Esophagus squamous epithelium (tissue), 5 donors: ENCODE data around the gene ERC2. TPM values are rescaled to one million over a fixed set of nuclear protein-coding genes. Genes with fewer than 3 reads are reported as not detected.

Experiments used
- DNase-seq: peaks from one replicate; lab custom pipeline; 2025; lab: John Stamatoyannopoulos, UW
- H3K27ac ChIP-seq, 4 donors: fragments of 200-600 bp; sonication (generic); one replicate each; pipeline ENCODE4 v1.5.1; 2016 to 2019; ENCODE audit warnings: mild to moderate bottlenecking in 1 of 4
- H3K27me3 ChIP-seq, 4 donors: fragments of 200-600 bp; sonication (generic); 1 replicate in 3 of 4; 2 replicates in 1 of 4; pipeline versions ENCODE4 v1.5.1 to v1.6.0; 2017 to 2021; ENCODE audit warnings: antibody characterized with exemption in 1 of 4
- H3K36me3 ChIP-seq, 3 donors: fragments of 200-600 bp; sonication (generic); one replicate each; pipeline ENCODE4 v1.5.1; 2016 to 2019
- H3K4me1 ChIP-seq, 3 donors: fragments of 200-600 bp; sonication (generic); one replicate each; pipeline ENCODE4 v1.5.1; 2017 to 2019
- H3K4me3 ChIP-seq, 4 donors: fragments of 200-600 bp; sonication (generic); 1 replicate in 3 of 4; 2 replicates in 1 of 4; pipeline ENCODE4 v1.5.1; 2016 to 2019; ENCODE audit warnings: mild to moderate bottlenecking in 2 of 4, moderate library complexity in 1 of 4
- H3K9me3 ChIP-seq, 3 donors: fragments of 200-600 bp; sonication (generic); one replicate each; pipeline ENCODE4 v1.5.1; 2016 to 2019
- POLR2A ChIP-seq, 4 donors: fragments of 450-650 bp; IDR thresholded peaks; one replicate each; pipeline ENCODE4 v1.6.1; 2017; ENCODE audit warnings: antibody characterized with exemption in 4 of 4, mild to moderate bottlenecking in 4 of 4, moderate library complexity in 3 of 4
- WGBS, 2 donors: methylation state at CpG; one replicate each; pipeline ENCODE4 v1.1.5; 2018; 5-methylcytosine and 5-hydroxymethylcytosine counted together
- intact Hi-C: fragments of 100-400 bp; cut with DNase I; formaldehyde crosslinking; loops from one replicate; pipeline ENCODE4 v1.15.0; 2022
- total RNA-seq, 4 donors: library from RNA; depleted of rRNA; stranded (reverse); fragments of >200 nt; gene quantifications; one replicate each; pipeline ENCODE4 v1.1.0, GENCODE V29; 2016
- TF ChIP-seq, protein P1 (sequence below), 6 experiments: fragments of 450-650 bp in 4 of 6; fragments of 200-600 bp in 2 of 6; sonication (generic) in 2 of 6; IDR thresholded peaks; one replicate each; pipeline ENCODE4 v1.5.1; 2016 to 2019; ENCODE audit warnings: antibody characterized with exemption in 6 of 6, mild to moderate bottlenecking in 4 of 6, moderate library complexity in 4 of 6
- donor health status: DM: yes; HTN: yes; CAD: no.

The ERC2 gene
- total RNA-seq, 4 donors from 2014 or later = 0.12 to 1.9 (median 0.86) TPM

DNA sequence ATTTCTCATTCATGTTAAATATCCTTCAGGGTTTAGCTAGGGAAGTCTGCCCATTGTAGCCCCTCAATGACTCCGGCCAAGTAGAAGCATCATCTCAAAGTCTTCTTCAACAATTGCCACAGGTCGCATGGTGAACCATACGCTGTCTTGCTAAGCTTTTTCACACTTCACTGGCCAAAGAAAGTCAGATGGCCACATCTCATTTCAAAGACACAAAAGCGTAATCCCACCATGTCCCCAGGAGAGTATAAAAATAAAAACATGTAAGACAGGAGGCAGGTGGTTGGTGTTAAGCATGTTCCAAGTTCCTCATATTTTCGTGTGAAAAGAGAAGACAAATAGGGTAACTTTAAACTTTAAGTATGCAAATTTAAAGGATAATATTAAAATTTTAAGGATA lies 147.4 kb downstream of the ERC2 start:
- Histone ChIP-seq H3K9me3 (no peaks in the 10 kb centered on the region), H3K27me3 (no peaks in the 10 kb centered on the region), H3K4me1 (no peaks in the 10 kb centered on the region), H3K36me3 (no peaks in the 10 kb centered on the region), H3K4me3 (no peak overlapping the region), H3K27ac (no peak overlapping the region)
- 73 to 80% methylated on average over 5 of the region's 5 CpGs for WGBS, 2 donors
- no peak for DNase-seq
- intact Hi-C loops = no loop called here
- TF ChIP-seq, protein P1, sequence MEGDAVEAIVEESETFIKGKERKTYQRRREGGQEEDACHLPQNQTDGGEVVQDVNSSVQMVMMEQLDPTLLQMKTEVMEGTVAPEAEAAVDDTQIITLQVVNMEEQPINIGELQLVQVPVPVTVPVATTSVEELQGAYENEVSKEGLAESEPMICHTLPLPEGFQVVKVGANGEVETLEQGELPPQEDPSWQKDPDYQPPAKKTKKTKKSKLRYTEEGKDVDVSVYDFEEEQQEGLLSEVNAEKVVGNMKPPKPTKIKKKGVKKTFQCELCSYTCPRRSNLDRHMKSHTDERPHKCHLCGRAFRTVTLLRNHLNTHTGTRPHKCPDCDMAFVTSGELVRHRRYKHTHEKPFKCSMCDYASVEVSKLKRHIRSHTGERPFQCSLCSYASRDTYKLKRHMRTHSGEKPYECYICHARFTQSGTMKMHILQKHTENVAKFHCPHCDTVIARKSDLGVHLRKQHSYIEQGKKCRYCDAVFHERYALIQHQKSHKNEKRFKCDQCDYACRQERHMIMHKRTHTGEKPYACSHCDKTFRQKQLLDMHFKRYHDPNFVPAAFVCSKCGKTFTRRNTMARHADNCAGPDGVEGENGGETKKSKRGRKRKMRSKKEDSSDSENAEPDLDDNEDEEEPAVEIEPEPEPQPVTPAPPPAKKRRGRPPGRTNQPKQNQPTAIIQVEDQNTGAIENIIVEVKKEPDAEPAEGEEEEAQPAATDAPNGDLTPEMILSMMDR (IDR thresholded peaks at IDR 0.05) = no peak
- TF ChIP-seq POLR2A (IDR thresholded peaks at IDR 0.05) = no peak

DNA sequence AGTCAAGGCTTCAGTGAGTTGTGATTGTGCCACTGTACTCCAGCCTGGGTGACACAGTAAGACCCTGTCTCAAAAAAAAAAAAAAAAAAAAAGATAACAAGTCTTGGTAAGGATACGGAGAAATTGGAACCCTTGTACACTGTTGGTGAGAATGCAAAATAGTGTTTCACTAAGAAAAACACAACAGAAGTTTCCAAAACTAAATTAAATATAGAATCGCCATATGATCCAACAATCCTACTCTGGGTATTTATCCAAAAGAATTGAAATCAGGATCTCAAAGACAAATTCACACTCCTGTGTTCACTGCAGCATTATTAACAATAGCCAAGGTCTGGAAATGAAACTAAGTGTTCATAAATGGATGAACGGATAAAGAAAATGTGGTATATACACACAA lies 149.4 kb downstream of the ERC2 start:
- Histone ChIP-seq H3K27ac (no peak overlapping the region), H3K4me1 (no peaks in the 10 kb centered on the region), H3K4me3 (no peak overlapping the region), H3K27me3 (no peaks in the 10 kb centered on the region), H3K9me3 (no peaks in the 10 kb centered on the region), H3K36me3 (no peaks in the 10 kb centered on the region)
- TF ChIP-seq, protein P1 (IDR thresholded peaks at IDR 0.05) = no peak
- TF ChIP-seq POLR2A (IDR thresholded peaks at IDR 0.05) = no peak
- 82 to 86% methylated on average over 3 of the region's 3 CpGs for WGBS, 2 donors
- intact Hi-C loops = no loop called here
- DNase-seq = no peak

DNA sequence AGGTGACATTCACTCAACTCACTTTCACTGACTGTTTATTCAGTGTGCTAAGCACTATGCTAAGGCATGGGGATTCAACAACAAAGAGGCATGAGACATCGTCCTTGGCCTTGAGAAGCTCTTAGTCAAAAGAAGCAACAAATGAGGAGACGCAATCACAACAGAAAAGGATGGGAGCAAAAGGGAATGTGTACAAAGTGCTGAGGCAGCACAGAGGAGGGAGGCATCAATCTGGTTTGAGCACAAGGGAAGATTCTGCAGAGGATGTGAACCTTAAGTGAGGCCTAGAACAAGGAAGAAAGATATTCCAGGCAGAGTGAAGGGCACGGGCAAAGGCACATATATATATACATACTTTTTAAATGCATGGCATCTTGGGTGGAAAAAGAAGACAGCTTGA lies 151.3 kb downstream of the ERC2 start:
- DNase-seq = no peak
- Histone ChIP-seq H3K27me3 (no peaks in the 10 kb centered on the region), H3K4me1 (no peaks in the 10 kb centered on the region), H3K4me3 (no peak overlapping the region), H3K9me3 (no peaks in the 10 kb centered on the region), H3K36me3 (no peaks in the 10 kb centered on the region), H3K27ac (no peak overlapping the region)
- 84% methylated on average over 3 of the region's 3 CpGs for WGBS, 2 donors
- TF ChIP-seq POLR2A (IDR thresholded peaks at IDR 0.05) = no peak
- TF ChIP-seq, protein P1 (IDR thresholded peaks at IDR 0.05) = no peak
- intact Hi-C loops = no loop called here

DNA sequence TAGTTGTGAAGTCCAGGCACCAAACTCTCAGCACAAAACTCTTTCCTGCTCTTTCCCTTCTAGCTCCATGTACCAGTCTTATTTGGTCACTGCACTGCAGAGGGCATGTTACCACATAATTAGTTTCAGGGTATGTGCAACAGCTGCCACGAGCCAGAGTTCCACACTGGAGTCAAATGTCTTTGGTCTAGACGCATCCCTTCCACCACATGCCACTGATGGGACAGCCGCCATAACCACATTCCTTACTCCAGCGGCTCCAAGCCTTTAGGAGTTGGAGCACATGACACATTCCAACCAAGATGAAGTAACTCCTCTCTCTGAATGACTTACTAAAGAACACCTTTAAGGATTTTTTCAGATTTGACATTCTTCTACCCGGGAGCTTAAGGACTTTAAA lies 153.4 kb downstream of the ERC2 start:
- H3K9me3 ChIP-seq = no peaks in the 10 kb centered on the region
- 38% methylated on average over 5 of the region's 5 CpGs for WGBS, 2 donors
- no peak overlapping the region for H3K4me3 ChIP-seq
- no peak for DNase-seq
- H3K27me3 ChIP-seq = no peaks in the 10 kb centered on the region
- intact Hi-C loops = no loop called here
- TF ChIP-seq, protein P1 (IDR thresholded peaks at IDR 0.05) = no peak
- no peak for TF ChIP-seq POLR2A (IDR thresholded peaks at IDR 0.05)
- H3K27ac ChIP-seq = no peak overlapping the region
- no peaks in the 10 kb centered on the region for H3K36me3 ChIP-seq
- H3K4me1 ChIP-seq = no peaks in the 10 kb centered on the region

DNA sequence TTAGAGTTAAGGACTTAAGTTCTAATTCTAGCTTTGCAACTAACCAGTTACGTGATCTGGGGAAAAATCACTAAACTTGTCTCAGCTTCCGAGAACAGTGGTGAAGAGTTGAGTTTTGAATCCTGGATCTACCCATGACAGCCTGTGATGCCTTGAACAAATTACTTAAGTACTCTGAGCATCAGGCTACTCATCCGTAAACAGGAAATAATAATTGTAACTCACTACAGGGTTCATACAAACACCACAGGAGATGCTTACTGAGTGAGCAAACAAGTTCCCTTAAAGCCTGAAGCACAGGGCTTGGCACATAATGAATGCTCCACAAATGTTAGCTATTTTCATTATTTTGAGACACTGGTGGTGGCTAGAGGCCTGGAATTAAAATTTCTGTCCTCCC lies 158.8 kb downstream of the ERC2 start:
- H3K27ac ChIP-seq = no peak overlapping the region
- no peaks in the 10 kb centered on the region for H3K27me3 ChIP-seq
- no peak for DNase-seq
- WGBS, 2 donors = 40 to 83% methylated on average over 3 of the region's 3 CpGs
- no peak overlapping the region for H3K4me3 ChIP-seq
- intact Hi-C loops = no loop called here
- TF ChIP-seq POLR2A (IDR thresholded peaks at IDR 0.05) = no peak
- TF ChIP-seq, protein P1 (IDR thresholded peaks at IDR 0.05) = no peak
- H3K36me3 ChIP-seq = no peaks in the 10 kb centered on the region
- H3K9me3 ChIP-seq = no peaks in the 10 kb centered on the region
- no peaks in the 10 kb centered on the region for H3K4me1 ChIP-seq
